D721Med (cell line): Measurements from ENCODE around the gene OTOA.
"Not testable (repeated sequence)": the region's sequence is repeated elsewhere in the genome, so short reads cannot be mapped to it uniquely, and the experiment has no call there.

Experiments
- DNase-seq: peaks from one replicate; pipeline ENCODE4 v3.0.0; 2011; ENCODE audit warnings: low spot score; ENCODE audit not compliant: insufficient read length
- FAIRE-seq: peaks from 2 replicates; lab custom pipeline; 2011; peaks lifted over from hg19 to GRCh38; lab: Jason Lieb, UNC
- CTCF ChIP-seq: IDR thresholded peaks from 2 replicates; pipeline ENCODE4 v1.5.1; 2012; ENCODE audit warnings: mild to moderate bottlenecking, control low read depth; ENCODE audit not compliant: insufficient read depth; ENCODE audit errors: missing control alignments

The OTOA gene

GRCh38 chr16:21685034-21685455, 21.3 kb downstream of the OTOA start:
- FAIRE-seq (no peak), DNase-seq (no peak)
- TF ChIP-seq CTCF, result no peak

- DNase-seq (no peak), FAIRE-seq (no peak)
- TF ChIP-seq CTCF, result no peak
Observed at GRCh38 chr16:21689107-21689506, 25.3 kb downstream of the OTOA start.

- not testable (repeated sequence) for DNase-seq
Observed at GRCh38 chr16:21690967-21691366, 27.2 kb downstream of the OTOA start.

GRCh38 chr16:21694609-21695008, 30.8 kb downstream of the OTOA start:
- no peak for DNase-seq
- no peak for FAIRE-seq
- TF ChIP-seq CTCF, result no peak

More at GRCh38 chr16:21690967-21691366, 27.2 kb downstream of the OTOA start:
- not testable (repeated sequence) for FAIRE-seq

- no peak for TF ChIP-seq CTCF
- DNase-seq (no peak), FAIRE-seq (no peak)
Observed at GRCh38 chr16:21697032-21697431, 33.3 kb downstream of the OTOA start.

GRCh38 chr16:21698169-21699032, 34.6 kb downstream of the OTOA start:
- no peak for TF ChIP-seq CTCF
- FAIRE-seq (no peak), DNase-seq (no peak)

- DNase-seq (no peak), FAIRE-seq (no peak)
- TF ChIP-seq CTCF, result no peak
Observed at GRCh38 chr16:21701271-21701670, 37.5 kb downstream of the OTOA start.
